ENCODE results near the gene ZNF592.

DNA sequence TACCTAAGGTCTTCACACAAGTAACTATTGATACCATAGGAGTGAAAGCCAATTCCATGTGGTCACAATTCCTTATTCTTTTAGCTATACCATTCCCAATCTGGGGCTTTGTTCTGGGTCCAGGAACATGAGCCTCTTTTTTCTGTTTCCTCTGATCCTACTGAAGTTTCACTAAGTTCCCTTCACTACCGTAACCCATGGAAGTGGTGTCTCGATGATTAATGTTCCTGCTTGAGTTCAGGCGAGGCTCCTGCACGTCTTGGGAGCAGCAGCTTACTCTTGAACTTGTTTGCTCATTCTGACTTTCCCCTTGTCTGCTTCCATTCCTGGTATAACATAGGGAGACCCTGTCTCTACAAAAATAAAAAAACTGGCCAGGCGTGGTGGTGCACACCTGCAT, 23.6 kb downstream of the ZNF592 start:
- TF ChIP-seq, protein P1, sequence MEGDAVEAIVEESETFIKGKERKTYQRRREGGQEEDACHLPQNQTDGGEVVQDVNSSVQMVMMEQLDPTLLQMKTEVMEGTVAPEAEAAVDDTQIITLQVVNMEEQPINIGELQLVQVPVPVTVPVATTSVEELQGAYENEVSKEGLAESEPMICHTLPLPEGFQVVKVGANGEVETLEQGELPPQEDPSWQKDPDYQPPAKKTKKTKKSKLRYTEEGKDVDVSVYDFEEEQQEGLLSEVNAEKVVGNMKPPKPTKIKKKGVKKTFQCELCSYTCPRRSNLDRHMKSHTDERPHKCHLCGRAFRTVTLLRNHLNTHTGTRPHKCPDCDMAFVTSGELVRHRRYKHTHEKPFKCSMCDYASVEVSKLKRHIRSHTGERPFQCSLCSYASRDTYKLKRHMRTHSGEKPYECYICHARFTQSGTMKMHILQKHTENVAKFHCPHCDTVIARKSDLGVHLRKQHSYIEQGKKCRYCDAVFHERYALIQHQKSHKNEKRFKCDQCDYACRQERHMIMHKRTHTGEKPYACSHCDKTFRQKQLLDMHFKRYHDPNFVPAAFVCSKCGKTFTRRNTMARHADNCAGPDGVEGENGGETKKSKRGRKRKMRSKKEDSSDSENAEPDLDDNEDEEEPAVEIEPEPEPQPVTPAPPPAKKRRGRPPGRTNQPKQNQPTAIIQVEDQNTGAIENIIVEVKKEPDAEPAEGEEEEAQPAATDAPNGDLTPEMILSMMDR (IDR thresholded peaks at IDR 0.05) = no peak
- TF ChIP-seq POLR2A (IDR thresholded peaks at IDR 0.05) = no peak
